Measurements from ENCODE around the gene ZNF525. TPM values are rescaled to one million over a fixed set of nuclear protein-coding genes. Genes with fewer than 3 reads are reported as not detected.

The ZNF525 gene
- total and polyA plus RNA-seq, 9 of the 15 experiments (the other 6 are each of a cell fraction or from before 2014, with no cell fraction given), result 1.5 to 12.0 (median 6.7) TPM

DNA sequence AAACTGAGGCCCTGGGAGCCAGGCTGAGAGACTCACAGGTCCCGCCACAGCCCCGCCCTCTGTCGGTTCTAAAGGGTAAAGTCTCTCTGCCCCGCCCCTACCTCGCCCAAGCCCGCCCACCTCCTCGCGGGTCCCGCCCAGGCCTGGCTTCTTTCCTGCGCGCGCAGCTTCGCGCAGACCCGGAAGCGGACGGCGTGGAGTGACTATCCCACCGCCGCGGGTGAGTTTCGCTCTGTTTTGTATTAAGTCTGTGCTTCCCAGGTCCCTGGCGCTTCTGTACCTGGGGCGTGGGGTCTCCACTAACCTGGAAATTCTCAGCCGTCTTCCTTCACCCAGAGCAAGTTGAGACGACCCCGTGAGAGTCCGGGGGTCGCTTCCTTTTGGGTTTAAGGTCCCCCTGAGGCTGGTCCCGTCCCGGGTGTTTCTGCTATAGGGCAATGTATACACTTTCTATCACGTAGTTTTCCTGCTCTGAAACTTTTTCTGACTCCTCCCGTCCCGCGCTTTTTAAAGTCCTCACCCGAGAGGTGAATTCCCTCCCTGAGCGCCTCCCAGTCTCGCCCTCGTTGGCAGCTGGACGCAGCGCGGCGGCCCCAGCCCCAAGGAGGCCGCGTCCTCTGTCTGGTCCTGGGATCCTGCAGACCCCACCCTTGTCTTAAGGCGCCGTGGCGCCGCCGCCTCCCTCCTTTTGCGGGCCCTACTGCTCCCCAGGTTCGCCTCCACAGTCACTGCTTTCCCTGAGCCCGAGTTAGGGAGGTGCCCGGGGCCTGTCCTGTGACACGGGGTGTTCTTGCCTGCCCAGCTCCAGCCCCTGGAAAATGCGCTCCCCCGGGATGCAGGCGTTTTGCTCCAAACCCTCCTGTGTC is 29.7 kb downstream of the ZNF525 start, which contains the start of gene ZNF765 (continued):
- TF ChIP-seq, protein P1, sequence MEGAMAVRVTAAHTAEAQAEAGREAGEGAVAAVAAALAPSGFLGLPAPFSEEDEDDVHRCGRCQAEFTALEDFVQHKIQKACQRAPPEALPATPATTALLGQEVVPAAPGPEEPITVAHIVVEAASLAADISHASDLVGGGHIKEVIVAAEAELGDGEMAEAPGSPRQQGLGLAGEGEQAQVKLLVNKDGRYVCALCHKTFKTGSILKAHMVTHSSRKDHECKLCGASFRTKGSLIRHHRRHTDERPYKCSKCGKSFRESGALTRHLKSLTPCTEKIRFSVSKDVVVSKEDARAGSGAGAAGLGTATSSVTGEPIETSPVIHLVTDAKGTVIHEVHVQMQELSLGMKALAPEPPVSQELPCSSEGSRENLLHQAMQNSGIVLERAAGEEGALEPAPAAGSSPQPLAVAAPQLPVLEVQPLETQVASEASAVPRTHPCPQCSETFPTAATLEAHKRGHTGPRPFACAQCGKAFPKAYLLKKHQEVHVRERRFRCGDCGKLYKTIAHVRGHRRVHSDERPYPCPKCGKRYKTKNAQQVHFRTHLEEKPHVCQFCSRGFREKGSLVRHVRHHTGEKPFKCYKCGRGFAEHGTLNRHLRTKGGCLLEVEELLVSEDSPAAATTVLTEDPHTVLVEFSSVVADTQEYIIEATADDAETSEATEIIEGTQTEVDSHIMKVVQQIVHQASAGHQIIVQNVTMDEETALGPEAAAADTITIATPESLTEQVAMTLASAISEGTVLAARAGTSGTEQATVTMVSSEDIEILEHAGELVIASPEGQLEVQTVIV (CRISPR knock-in tag; IDR thresholded peaks at IDR 0.05; ENCODE audit: borderline replicate concordance), result no peak
- TF ChIP-seq MIER1 (IDR thresholded peaks at IDR 0.05; ENCODE audit: low read depth) (no peak), KAT7 (CRISPR knock-in tag; IDR thresholded peaks at IDR 0.05; ENCODE audit: borderline replicate concordance) (no peak), XRCC5 (IDR thresholded peaks at IDR 0.05; ENCODE audit: low read depth, low read length) (no peak), NRF1 (conservative IDR thresholded peaks at IDR 0.05 in 1 of 2, IDR thresholded peaks at IDR 0.05 in 1 of 2) (peak; percentile 94 to 95), ZFP1 (CRISPR knock-in tag; IDR thresholded peaks at IDR 0.05) (no peak), SETDB1 (IDR thresholded peaks at IDR 0.05; ENCODE audit: low read length) (no peak), ZNF24 (IDR thresholded peaks at IDR 0.05) (no peak), ZNF695 (CRISPR knock-in tag; IDR thresholded peaks at IDR 0.05) (no peak), ZNF696 (CRISPR knock-in tag; conservative IDR thresholded peaks at IDR 0.05) (no peak), PURB (CRISPR knock-in tag; IDR thresholded peaks at IDR 0.05; ENCODE audit: low read depth) (no peak), CHCHD3 (CRISPR knock-in tag; IDR thresholded peaks at IDR 0.05) (no peak), HDAC2 (IDR thresholded peaks at IDR 0.05) (no peak), ZFX (CRISPR knock-in tag; IDR thresholded peaks at IDR 0.05) (0 out of 2 replicates have a peak, but pooled peaks have one; percentile 8), PTTG1 (tag; IDR thresholded peaks at IDR 0.05; ENCODE audit: low read depth) (no peak), ZSCAN29 (IDR thresholded peaks at IDR 0.05) (no peak), RBM14 (IDR thresholded peaks at IDR 0.05; ENCODE audit: borderline replicate concordance, insufficient read depth, low read depth, low read length) (no peak), POLR2AphosphoS2 (IDR thresholded peaks at IDR 0.05; ENCODE audit: low read length) (peak; percentile 54; the same call in 1 of the 2 replicates)
- TF ChIP-seq, protein P2, sequence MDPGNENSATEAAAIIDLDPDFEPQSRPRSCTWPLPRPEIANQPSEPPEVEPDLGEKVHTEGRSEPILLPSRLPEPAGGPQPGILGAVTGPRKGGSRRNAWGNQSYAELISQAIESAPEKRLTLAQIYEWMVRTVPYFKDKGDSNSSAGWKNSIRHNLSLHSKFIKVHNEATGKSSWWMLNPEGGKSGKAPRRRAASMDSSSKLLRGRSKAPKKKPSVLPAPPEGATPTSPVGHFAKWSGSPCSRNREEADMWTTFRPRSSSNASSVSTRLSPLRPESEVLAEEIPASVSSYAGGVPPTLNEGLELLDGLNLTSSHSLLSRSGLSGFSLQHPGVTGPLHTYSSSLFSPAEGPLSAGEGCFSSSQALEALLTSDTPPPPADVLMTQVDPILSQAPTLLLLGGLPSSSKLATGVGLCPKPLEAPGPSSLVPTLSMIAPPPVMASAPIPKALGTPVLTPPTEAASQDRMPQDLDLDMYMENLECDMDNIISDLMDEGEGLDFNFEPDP (CRISPR knock-in tag; IDR thresholded peaks at IDR 0.05), result no peak
- TF ChIP-seq, protein P3, sequence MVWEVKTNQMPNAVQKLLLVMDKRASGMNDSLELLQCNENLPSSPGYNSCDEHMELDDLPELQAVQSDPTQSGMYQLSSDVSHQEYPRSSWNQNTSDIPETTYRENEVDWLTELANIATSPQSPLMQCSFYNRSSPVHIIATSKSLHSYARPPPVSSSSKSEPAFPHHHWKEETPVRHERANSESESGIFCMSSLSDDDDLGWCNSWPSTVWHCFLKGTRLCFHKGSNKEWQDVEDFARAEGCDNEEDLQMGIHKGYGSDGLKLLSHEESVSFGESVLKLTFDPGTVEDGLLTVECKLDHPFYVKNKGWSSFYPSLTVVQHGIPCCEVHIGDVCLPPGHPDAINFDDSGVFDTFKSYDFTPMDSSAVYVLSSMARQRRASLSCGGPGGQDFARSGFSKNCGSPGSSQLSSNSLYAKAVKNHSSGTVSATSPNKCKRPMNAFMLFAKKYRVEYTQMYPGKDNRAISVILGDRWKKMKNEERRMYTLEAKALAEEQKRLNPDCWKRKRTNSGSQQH (CRISPR knock-in tag; IDR thresholded peaks at IDR 0.05), result no peak
- TF ChIP-seq, protein P4, sequence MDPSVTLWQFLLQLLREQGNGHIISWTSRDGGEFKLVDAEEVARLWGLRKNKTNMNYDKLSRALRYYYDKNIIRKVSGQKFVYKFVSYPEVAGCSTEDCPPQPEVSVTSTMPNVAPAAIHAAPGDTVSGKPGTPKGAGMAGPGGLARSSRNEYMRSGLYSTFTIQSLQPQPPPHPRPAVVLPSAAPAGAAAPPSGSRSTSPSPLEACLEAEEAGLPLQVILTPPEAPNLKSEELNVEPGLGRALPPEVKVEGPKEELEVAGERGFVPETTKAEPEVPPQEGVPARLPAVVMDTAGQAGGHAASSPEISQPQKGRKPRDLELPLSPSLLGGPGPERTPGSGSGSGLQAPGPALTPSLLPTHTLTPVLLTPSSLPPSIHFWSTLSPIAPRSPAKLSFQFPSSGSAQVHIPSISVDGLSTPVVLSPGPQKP (CRISPR knock-in tag; IDR thresholded peaks at IDR 0.05), result no peak
- TF ChIP-seq, protein P5, sequence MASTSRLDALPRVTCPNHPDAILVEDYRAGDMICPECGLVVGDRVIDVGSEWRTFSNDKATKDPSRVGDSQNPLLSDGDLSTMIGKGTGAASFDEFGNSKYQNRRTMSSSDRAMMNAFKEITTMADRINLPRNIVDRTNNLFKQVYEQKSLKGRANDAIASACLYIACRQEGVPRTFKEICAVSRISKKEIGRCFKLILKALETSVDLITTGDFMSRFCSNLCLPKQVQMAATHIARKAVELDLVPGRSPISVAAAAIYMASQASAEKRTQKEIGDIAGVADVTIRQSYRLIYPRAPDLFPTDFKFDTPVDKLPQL (IDR thresholded peaks at IDR 0.05; ENCODE audit: extremely low read depth, insufficient read length), result no peak

All from K562 (cell line).